OCI-LY1 (cell line): ENCODE results near the gene GADD45A.
A peak's percentile ranks its signal among the peaks of the same experiment; 100 is the strongest.

ENCODE experiments used
- H2AFZ ChIP-seq: fragments of 200-600 bp; sonication (generic), shearing (Covaris generic); 2 replicates; pipeline ENCODE4 v1.6.0; 2014; ENCODE audit warnings: antibody characterized with exemption, mild to moderate bottlenecking, low read length
- H3F3A ChIP-seq: fragments of 200-600 bp; sonication (generic), shearing (Covaris generic); 2 replicates; pipeline ENCODE4 v1.6.0; 2014; ENCODE audit warnings: mild to moderate bottlenecking, antibody characterized with exemption, low read length, moderate library complexity; ENCODE audit not compliant: insufficient read depth
- H3K27ac ChIP-seq: fragments of 200-600 bp; sonication (generic); 2 replicates; pipeline ENCODE4 v1.5.1; 2014; ENCODE audit warnings: low read length, mixed run types, mild to moderate bottlenecking, low read depth; ENCODE audit not compliant: poor library complexity, severe bottlenecking
- H3K27me3 ChIP-seq: fragments of 200-600 bp; sonication (generic); 2 replicates; pipeline ENCODE4 v1.6.0; 2014; ENCODE audit warnings: antibody characterized with exemption, mild to moderate bottlenecking, low read length, moderate library complexity; ENCODE audit not compliant: insufficient read depth
- H3K36me3 ChIP-seq: fragments of 200-600 bp; sonication (generic); 2 replicates; pipeline ENCODE4 v1.6.1; 2014; ENCODE audit warnings: mild to moderate bottlenecking, antibody characterized with exemption, low read length, moderate library complexity, mixed read lengths; ENCODE audit not compliant: insufficient read depth
- H3K4me1 ChIP-seq: fragments of 200-600 bp; sonication (generic); 2 replicates; pipeline ENCODE4 v1.5.1; 2014; ENCODE audit warnings: mild to moderate bottlenecking, low read length, moderate library complexity; ENCODE audit not compliant: insufficient read depth, severe bottlenecking
- H3K4me2 ChIP-seq: fragments of 200-600 bp; sonication (generic), shearing (Covaris generic); 2 replicates; pipeline ENCODE4 v1.6.1; 2014; ENCODE audit warnings: low read length
- H3K4me3 ChIP-seq: fragments of 200-600 bp; sonication (generic); 2 replicates; pipeline ENCODE4 v1.5.1; 2014; ENCODE audit warnings: low read length, low read depth, mild to moderate bottlenecking, mixed read lengths; ENCODE audit not compliant: poor library complexity, severe bottlenecking
- H3K79me2 ChIP-seq: fragments of 200-600 bp; shearing (Covaris generic); 2 replicates; pipeline ENCODE4 v1.6.1; 2016; ENCODE audit warnings: mixed run types, low read length, mixed read lengths; ENCODE audit not compliant: insufficient read depth
- H3K9ac ChIP-seq: fragments of 200-600 bp; sonication (generic), shearing (Covaris generic); 2 replicates; pipeline ENCODE4 v1.6.1; 2014; ENCODE audit warnings: mild to moderate bottlenecking, low read length, mixed read lengths
- H3K9me2 ChIP-seq: fragments of 200-600 bp; sonication (generic), shearing (Covaris generic); 2 replicates; pipeline ENCODE4 v1.6.1; 2014; ENCODE audit warnings: low read depth, mild to moderate bottlenecking, low read length, mixed read lengths
- H3K9me3 ChIP-seq: fragments of 200-600 bp; shearing (Covaris generic); 2 replicates; pipeline ENCODE4 v1.6.1; 2014; ENCODE audit warnings: low read length, mixed read lengths
- H4K20me1 ChIP-seq: fragments of 200-600 bp; sonication (generic), shearing (Covaris generic); 2 replicates; pipeline ENCODE4 v1.6.0; 2016; ENCODE audit warnings: mild to moderate bottlenecking, low read length; ENCODE audit not compliant: insufficient read depth
- CTCF ChIP-seq: fragments of 200-600 bp; sonication (generic), shearing (Covaris generic); IDR thresholded peaks from 2 replicates; pipeline ENCODE4 v1.5.1; 2017; ENCODE audit warnings: mild to moderate bottlenecking, antibody characterized with exemption, low read length, moderate library complexity, mixed read lengths
- EZH2 ChIP-seq: fragments of 200-600 bp; sonication (generic), shearing (Covaris generic); IDR thresholded peaks from 2 replicates; pipeline ENCODE4 v1.8.0; 2017; ENCODE audit warnings: borderline replicate concordance, mixed run types, mild to moderate bottlenecking, antibody characterized with exemption, low read length, moderate library complexity, mixed read lengths

Gene GADD45A

GRCh38 chr1:67689267-67690017 lies 4.4 kb downstream of the GADD45A start:
- H3K4me1 ChIP-seq, result peaks cover 37% of the 10 kb centered on the region
- peaks cover 26% of the 10 kb centered on the region for H3F3A ChIP-seq
- no peaks in the 10 kb centered on the region for H3K27me3 ChIP-seq
- TF ChIP-seq EZH2, result no peak
- TF ChIP-seq CTCF, result no peak
- H3K79me2 ChIP-seq, result peaks cover 23% of the 10 kb centered on the region
- no peak overlapping the region for H2AFZ ChIP-seq
- H3K4me3 ChIP-seq, result no peak overlapping the region
- H4K20me1 ChIP-seq, result no peaks in the 10 kb centered on the region
- H3K4me2 ChIP-seq, result peak overlapping the region; percentile 30; the same call in 1 of the 2 replicates
- no peaks in the 10 kb centered on the region for H3K9me2 ChIP-seq
- H3K9ac ChIP-seq, result no peak overlapping the region; the same call in 1 of the 2 replicates
- peaks cover 56% of the 10 kb centered on the region for H3K36me3 ChIP-seq
- H3K9me3 ChIP-seq, result no peaks in the 10 kb centered on the region
- H3K27ac ChIP-seq, result peak overlapping the region; percentile 82

DNA sequence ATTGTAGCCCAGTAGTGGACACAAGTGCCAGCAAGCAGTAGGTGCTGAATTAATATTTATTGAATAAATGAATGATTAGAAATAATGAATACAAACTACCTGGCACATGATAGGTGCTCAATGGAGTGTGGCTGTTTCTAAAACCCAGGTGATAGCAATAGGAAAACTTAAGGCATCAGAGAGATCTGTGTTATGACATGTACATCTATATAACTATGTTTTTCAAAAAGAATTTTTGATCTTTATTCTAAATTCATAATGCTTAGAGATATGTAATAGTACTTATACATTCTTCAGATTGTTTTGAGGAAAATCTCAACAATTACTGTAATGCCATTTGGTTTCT lies 5.0 kb downstream of the GADD45A start:
- TF ChIP-seq CTCF, result no peak
- Histone ChIP-seq H3K4me2 (no peak overlapping the region), H3K9ac (no peak overlapping the region), H3K36me3 (peaks cover 56% of the 10 kb centered on the region), H3K9me3 (no peaks in the 10 kb centered on the region), H2AFZ (no peak overlapping the region), H3K9me2 (no peaks in the 10 kb centered on the region), H3F3A (peaks cover 26% of the 10 kb centered on the region), H3K27ac (peak overlapping the region; percentile 82), H3K27me3 (no peaks in the 10 kb centered on the region), H3K4me3 (no peak overlapping the region), H3K79me2 (peaks cover 23% of the 10 kb centered on the region), H3K4me1 (peaks cover 34% of the 10 kb centered on the region), H4K20me1 (no peaks in the 10 kb centered on the region)

GRCh38 chr1:67690411-67690810 lies 5.4 kb downstream of the GADD45A start:
- Histone ChIP-seq H3K9ac (no peak overlapping the region), H3K79me2 (peaks cover 22% of the 10 kb centered on the region), H3K4me1 (peaks cover 34% of the 10 kb centered on the region), H3F3A (peaks cover 26% of the 10 kb centered on the region), H4K20me1 (no peaks in the 10 kb centered on the region), H3K9me2 (no peaks in the 10 kb centered on the region), H3K27ac (peak overlapping the region; percentile 34), H3K4me3 (no peak overlapping the region), H3K4me2 (no peak overlapping the region), H2AFZ (no peak overlapping the region), H3K9me3 (no peaks in the 10 kb centered on the region), H3K27me3 (no peaks in the 10 kb centered on the region), H3K36me3 (peaks cover 53% of the 10 kb centered on the region)
- TF ChIP-seq EZH2, result no peak
- no peak for TF ChIP-seq CTCF
